OCI-LY3 (cell line): ENCODE data around the gene LMX1B.

Experiments used
- CTCF ChIP-seq: fragments of 200-600, 300-600 bp; sonication (generic); IDR thresholded peaks from 2 replicates; pipeline ENCODE4 v1.5.1; 2014; ENCODE audit warnings: antibody characterized with exemption, low read length, low read depth
- EZH2phosphoT487 ChIP-seq: fragments of 200-600 bp; shearing (Covaris generic); IDR thresholded peaks from 2 replicates; pipeline ENCODE4 v1.6.1; 2018; ENCODE audit warnings: antibody characterized with exemption, mixed run types, low read depth

- TF ChIP-seq CTCF, result no peak
- no peak for TF ChIP-seq EZH2phosphoT487
Measured at GRCh38 chr9:126695701-126696400, 82.1 kb downstream of the LMX1B start.
